Stimulated activated CD8-positive, alpha-beta memory T cell treated with anti-CD3 and anti-CD28 coated beads, Interleukin-7, amount 100 ng/mL, for 1 hour (primary cell): Measurements from ENCODE around the gene ATXN1.

Source experiments
- DNase-seq, 2 donors: peaks; one replicate each; pipeline ENCODE4 v3.0.0-alpha.2; 2020; ENCODE audit warnings: low read depth in 2 of 2

Gene ATXN1

DNA sequence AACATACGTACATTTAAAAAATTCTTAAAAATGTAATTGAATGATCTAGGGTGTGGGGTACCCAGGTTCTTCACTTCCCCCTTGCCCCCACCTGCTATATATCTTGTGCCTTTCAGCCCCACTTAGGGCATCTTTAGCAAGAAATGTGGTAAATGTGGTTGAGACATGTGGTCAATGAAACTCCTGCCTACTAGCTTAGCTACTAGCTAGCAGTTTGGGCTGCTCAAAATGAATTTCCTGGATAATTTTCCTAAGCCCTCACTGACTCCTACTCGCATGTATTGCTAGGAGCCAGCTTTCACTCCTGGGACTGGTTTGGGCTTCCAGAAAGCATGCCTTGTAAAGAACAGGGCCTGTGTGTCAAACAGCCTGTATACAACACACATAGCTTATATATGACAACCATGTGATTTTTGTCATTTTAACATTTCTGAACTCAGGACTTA lies 257.3 kb downstream of the ATXN1 start:
- no peak for DNase-seq

GRCh38 chr6:16503241-16503775 lies 258.0 kb downstream of the ATXN1 start:
- no peak for DNase-seq

DNA sequence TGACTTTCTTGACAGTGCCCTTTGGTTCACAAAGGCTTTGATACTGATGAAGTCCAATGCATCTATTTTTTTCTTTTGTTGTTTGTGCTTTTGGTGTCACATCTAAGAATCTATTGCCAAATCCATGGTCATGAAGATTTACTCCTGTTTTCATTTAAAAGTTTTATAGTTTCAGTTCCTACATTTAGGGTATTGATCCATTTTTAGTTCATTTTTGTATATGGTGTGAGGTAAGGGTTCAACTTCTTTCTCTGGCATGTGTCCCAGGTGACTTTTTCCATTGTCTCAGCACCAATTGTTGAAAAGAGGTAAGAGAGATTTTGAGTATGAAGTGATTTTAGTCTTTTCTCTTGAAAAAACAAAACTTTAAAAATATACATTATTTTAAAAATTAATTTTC lies 262.3 kb downstream of the ATXN1 start:
- no peak for DNase-seq

DNA sequence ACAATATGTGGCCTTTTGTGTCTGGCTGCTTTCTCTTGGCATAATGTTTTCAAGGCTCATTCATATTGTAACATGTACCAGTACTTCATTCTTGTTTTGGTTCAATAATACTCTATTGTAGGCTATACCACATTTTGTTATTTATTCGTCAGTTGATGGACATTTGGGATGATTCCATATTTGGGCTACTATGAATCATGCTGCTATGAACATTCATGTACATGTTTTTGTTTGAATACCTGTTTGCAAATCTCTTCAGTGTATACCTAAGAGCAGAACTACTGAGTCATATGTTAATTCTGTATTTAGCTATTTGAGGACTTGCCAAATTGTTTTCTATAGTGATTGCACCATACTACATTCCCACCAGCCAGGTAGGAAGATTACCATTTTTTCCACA lies 263.0 kb downstream of the ATXN1 start:
- no peak for DNase-seq

DNA sequence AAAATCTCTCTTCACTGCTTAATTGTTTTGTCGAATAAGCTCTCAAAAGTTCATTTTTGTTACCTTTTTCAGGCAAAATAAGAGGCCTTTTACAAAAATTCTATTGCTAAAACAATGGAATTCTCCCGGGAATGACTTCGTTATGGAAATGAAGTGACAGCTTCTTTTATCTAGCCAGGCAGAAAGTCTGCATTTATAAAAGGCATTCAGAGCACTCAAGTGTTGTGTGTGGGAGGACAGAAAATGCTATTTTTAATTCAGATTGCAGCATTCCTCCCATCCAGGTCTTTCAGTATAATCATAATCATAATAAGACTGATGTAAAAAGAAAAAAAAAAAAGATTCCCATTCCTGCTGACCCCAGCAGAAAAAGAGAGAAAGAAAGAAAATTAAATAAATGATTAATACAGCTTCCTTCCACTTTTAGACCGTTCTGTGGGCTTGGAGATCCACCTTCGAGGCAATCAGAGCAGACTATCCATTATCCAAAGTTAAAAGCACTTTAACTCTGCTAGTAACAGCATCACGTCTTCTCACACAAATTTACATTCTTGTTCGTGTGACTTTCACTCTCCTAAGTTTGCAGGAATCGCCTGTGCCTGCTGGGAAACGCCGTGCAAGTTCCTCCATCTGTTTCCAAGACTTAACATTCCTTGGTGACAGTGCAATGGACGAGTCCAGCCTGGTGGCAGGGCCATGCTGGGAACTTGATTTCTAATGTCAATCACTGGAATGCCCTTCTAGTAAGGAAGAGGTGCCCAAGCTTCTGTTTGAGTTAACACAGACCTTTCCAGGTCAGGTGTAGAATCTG lies 264.1 kb downstream of the ATXN1 start:
- no peak for DNase-seq

DNA sequence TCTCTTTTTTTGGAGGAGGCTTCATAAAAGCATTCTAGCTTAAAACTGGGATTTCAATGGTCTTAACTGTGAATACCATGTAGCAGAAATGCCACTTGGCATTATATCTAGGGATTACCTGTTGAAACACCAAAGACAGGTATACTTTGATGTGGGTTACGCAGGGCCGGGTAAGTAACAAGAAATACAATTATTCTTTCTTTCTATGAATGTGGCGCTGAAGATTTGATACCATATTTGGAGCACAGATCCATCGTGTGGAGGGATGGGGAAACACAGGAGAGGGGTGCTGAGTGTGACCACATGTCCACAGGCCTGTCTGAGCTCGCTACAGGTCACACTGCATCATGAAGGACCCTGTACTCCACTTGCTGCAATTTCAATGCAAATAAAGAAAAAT lies 265.1 kb downstream of the ATXN1 start:
- no peak for DNase-seq

DNA sequence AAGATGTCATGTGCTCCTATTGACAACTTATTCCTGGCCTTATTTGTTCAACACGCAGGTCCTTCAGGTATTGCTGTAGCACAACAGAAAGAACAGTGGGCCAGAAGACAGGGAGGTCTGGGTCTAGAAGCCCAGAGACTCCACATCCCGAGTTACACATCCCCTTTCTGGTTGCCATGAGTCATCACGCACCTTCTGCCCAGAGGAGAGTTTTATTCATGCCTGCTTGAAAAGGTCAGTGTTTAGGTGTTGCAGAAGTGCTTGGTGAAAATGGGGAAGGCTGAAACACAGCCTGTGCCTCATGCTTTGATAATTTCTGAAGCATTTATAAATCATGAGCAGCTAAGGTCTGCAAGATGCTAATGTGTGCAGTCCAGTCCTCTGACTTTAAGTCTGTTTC lies 266.5 kb downstream of the ATXN1 start:
- DNase-seq = no peak

GRCh38 chr6:16493802-16494201 lies 267.5 kb downstream of the ATXN1 start:
- DNase-seq = no peak

- DNase-seq = no peak
Measured at GRCh38 chr6:16493112-16493511, 268.1 kb downstream of the ATXN1 start.

DNA sequence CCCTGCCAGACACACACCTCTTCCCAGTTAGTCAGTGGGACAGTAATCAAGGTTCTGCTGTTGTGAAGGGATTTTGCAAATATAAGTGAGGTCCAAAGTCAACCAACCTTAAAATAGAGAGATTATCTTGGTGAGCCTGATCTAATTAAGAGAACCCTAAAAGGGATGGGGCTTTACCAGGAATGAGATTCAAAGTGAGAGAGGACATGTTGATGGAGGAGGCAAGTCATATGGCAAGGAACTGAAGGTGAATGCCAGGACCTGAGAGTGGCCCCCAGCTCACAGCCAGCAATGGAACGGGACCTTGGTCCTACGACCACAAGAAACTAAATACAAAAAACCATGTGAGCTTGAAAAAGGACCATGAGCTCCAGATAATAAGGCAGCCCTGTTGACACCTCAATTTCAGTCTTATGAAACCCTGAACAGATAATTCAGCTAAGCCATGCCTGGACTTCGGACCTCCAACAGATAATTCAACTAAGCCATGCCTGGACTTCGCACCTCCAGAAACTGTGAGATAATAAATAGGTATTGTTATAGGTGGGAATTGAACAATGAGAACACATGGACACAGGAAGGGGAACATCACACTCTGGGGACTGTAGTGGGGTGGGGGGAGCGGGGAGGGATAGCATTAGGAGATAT lies 269.5 kb downstream of the ATXN1 start:
- DNase-seq = no peak

DNA sequence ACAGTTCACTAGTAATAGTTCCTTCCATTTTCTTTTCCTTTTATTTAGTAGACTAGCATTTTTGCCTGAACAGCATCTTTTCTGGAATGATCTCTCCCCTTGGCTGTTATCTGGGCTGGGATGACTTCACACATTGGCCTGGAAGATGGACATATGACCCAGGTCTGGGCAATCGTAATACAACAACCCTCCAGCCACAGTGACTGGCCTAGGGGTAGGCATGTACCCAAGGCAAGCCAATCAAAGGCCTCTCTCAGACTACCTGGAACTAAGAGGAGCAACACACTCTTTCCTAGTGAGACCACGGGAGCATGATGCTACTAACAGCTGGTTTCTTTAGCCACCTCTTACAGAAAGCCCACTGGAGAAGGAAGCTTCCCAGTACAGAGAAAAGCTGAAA lies 270.6 kb downstream of the ATXN1 start:
- no peak for DNase-seq

DNA sequence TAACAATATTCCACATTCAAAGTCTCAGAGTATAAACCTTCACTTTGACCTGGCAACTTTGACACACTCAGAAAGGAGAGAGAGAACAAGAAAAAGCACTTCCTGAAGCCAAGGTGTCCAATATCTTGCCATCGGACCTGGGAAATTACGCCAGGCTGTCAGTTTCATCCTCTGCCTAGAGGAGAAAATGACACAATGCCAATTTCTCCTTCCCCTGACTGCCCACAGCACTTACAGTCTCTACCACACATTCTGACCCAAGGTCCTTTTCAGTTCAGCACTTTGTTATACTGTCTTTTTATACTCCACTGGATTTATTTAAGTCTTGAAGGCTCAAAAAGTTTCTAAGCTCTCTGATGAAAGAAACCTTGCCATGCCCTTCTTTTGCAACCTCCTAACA lies 272.4 kb downstream of the ATXN1 start:
- no peak for DNase-seq

DNA sequence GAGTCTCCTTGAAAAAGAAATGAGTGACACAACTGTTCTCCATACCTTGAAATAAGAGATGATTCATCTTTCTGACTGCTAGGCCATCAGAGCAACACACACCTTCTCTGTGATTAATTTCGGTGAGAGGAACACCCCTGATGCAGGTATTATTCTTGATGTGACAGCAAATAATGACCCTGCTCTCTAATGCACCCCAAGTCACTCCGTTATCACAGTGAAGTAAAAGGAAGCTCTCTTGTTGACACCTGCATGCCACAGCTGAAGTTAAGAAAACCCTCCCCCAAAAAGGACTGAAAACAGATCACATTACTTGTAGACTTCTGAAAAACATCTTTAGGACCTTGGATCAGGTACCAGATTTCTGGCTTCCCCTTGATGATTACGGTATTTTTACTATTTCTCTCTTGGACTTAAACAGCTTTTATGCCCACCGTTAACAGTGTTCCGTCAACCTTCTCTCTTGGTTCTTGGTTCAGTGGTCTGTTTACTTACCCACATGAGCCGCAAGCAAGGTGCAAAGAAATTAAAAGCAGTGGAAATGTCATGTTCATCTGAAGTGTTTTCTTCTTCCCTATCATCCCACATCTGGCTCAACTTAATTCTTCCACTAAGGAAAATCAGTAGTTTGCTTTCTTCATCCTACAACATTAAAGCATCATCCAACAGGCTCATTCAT lies 273.1 kb downstream of the ATXN1 start:
- DNase-seq = no peak

DNA sequence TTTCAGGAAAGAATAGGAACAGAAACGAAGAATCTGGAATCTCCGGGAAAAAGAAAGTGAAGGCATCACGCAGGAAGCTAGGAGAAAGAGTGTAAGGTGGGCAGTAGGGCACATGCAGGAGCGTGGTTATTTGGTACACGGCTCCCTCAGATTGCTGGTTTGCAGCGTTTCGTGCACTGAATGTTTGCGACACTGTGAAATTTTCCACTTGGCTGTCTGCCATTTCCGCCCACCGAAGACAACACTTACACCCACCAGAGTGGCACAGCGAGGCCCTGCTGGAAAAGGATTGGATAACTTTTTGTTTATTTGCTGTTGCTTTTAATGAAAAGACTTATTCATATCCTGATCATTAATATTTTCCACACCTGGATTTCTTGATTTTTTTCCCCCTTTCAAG lies 274.6 kb downstream of the ATXN1 start:
- peak; percentile 26 to 41 for DNase-seq

DNA sequence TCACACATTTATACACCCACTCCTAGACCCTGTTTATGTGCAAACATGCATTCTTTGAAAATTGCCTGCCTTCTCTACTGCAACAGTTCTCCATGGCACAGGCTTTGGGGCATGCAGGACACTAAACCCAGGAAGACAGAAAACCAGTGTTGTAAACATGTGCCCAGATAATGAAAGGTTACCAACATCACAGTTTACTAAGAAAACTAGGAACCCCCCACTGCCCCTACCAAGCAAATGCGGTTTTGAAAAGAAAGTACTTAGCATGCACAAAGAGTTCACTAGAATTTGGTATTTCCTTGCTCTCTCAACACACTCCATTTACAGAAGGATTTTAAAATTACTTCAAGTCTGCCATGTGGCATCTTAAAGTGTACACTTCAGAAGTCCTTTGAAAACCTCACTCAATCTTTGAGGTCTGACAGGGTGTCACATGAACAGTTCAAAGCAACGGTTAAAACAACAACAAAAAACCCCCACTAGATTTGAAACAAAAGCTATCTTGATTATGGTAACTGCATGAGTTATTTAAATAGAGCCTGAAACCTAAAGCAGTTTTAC lies 277.9 kb downstream of the ATXN1 start:
- DNase-seq = no peak

- no peak for DNase-seq
Measured at GRCh38 chr6:16482702-16483314, 278.5 kb downstream of the ATXN1 start.

- peak in 1 of 2 donors; percentile 19 for DNase-seq
Measured at GRCh38 chr6:16481697-16482399, 279.4 kb downstream of the ATXN1 start.

GRCh38 chr6:16480763-16481560 lies 280.3 kb downstream of the ATXN1 start:
- no peak for DNase-seq

DNA sequence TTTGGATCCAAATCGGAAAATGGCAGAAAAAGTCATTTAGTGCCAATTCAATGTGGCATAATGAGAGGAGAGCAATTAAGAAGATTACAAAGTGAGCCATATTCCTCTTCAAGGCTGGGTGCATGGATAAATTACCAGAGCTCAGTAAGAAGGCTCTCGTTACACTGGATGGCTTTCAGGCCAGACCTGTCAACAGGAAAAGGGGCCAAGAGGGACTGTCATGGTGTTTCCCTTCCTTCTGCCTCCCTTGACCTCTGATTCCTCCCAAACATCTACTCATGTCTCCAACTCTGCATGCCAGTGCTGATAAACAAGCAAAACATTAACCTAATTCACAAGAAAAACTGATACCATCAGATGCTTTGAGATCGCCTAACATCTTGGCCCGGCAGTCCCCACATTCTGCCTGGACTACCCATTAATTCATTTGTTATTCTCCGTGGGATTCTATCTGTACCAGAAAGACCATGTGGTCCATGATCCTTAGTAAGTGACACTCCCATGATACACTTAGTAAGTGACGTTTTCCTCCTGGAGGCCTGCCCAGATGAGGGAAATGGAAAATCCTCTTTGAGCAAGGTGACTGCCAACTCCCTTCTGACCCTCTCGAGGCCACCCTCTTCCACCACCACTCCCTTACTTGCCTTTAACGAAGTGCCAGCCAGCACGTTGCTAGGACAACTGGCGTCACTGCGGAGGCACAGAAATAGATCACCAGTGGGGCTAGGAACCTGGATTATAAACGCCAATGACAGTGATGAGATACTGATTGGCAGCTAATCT lies 283.7 kb downstream of the ATXN1 start:
- no peak for DNase-seq

GRCh38 chr6:16476861-16477260 lies 284.4 kb downstream of the ATXN1 start:
- DNase-seq = no peak
